GM12878 (cell line): ENCODE data around the gene UBB. TPM values are rescaled to one million over a fixed set of nuclear protein-coding genes. Genes with fewer than 3 reads are reported as not detected.

Source experiments
- ATAC-seq: fragments of 200-7000 bp; cut with Tn5 transposase; 3 replicates; pipeline ENCODE4 v1.9.1; 2020; ENCODE audit warnings: mild to moderate bottlenecking, moderate library complexity
- BruUV-seq: library from RNA; stranded (reverse); fragments of 400-500 nt; replicated peaks from 2 replicates; lab custom pipeline; 2021; lab: Mats Ljungman, UMichigan
- CTCF ChIA-PET: fragments of 300-600 bp; sonication (Branson Sonifier 250); formaldehyde crosslinking; extraction: SDS; loops from one replicate; lab custom pipeline; 2021; ENCODE audit warnings: inconsistent platforms; lab: Yijun Ruan, JAX
- POLR2A ChIA-PET: fragments of 350-600 bp; formaldehyde crosslinking; extraction: SDS; loops from one replicate; lab custom pipeline; 2021; ENCODE audit warnings: inconsistent platforms; lab: Charles Lee
- RAD21 ChIA-PET: fragments of 300-600 bp; sonication (Branson Sonifier 250); formaldehyde crosslinking; loops from one replicate; lab custom pipeline; 2023; ENCODE audit warnings: antibody characterized with exemption; ENCODE audit not compliant: unreplicated experiment; lab: Charles Lee
- SMC1A ChIA-PET: fragments of 300-600 bp; sonication (Branson Sonifier 250); formaldehyde crosslinking; loops from one replicate; lab custom pipeline; 2023; ENCODE audit not compliant: unreplicated experiment, uncharacterized antibody; lab: Charles Lee
- DNase-seq: peaks from one replicate; pipeline ENCODE4 v3.0.0-alpha.2; 2011; ENCODE audit warnings: low read depth, low spot score
- FAIRE-seq: peaks from 3 replicates; lab custom pipeline; 2011; peaks lifted over from hg19 to GRCh38; lab: Jason Lieb, UNC
- H2AFZ ChIP-seq: 2 replicates; pipeline ENCODE4 v1.6.0; 2011; ENCODE audit warnings: low read depth, low read length, control low read depth; ENCODE audit not compliant: control insufficient read depth
- H3K27ac ChIP-seq: 2 replicates; pipeline ENCODE4 v1.5.1; 2011; ENCODE audit warnings: control low read depth; ENCODE audit not compliant: control insufficient read depth, insufficient read depth
- H3K27me3 ChIP-seq, 2 experiments: replicated peaks in 1 of 2; 2 replicates each; pipeline versions ENCODE4 v1.6.0 to v1.6.1; 2011; ENCODE audit warnings: low read length in 1 of 2; ENCODE audit not compliant: control insufficient read depth in 2 of 2, insufficient read depth in 2 of 2
- H3K36me3 ChIP-seq, 2 experiments: 2 replicates each; pipeline ENCODE4 v1.5.1; 2011; ENCODE audit warnings: low read length in 1 of 2; ENCODE audit not compliant: control insufficient read depth in 2 of 2, insufficient read depth in 2 of 2
- H3K4me1 ChIP-seq: 2 replicates; pipeline ENCODE4 v1.6.1; 2011; ENCODE audit warnings: mild to moderate bottlenecking, low read length, moderate library complexity, mixed read lengths; ENCODE audit not compliant: control insufficient read depth, insufficient read depth
- H3K4me2 ChIP-seq: 2 replicates; pipeline ENCODE4 v1.6.0; 2011; ENCODE audit warnings: control low read depth; ENCODE audit not compliant: control insufficient read depth, insufficient read depth
- H3K4me3 ChIP-seq: fragments of 200-600 bp; sonication (generic); 2 replicates; pipeline ENCODE4 v1.5.1; 2016
- H3K79me2 ChIP-seq: 2 replicates; pipeline ENCODE4 v1.6.0; 2011; ENCODE audit warnings: low read length; ENCODE audit not compliant: control insufficient read depth, insufficient read depth
- H3K9ac ChIP-seq: 2 replicates; pipeline ENCODE4 v1.8.0; 2011; ENCODE audit warnings: low read length, control low read depth, mixed read lengths; ENCODE audit not compliant: control insufficient read depth, insufficient read depth
- H3K9me3 ChIP-seq: replicated peaks from 3 replicates; pipeline ENCODE4 v1.5.1; 2011; ENCODE audit warnings: mild to moderate bottlenecking, low read length; ENCODE audit not compliant: control insufficient read depth, insufficient read depth
- H4K20me1 ChIP-seq: 2 replicates; pipeline ENCODE4 v1.6.0; 2011; ENCODE audit not compliant: control insufficient read depth, insufficient read depth
- CBFB ChIP-seq: IDR thresholded peaks from 2 replicates; pipeline ENCODE4 v1.6.1; 2016; ENCODE audit warnings: antibody characterized with exemption, low read depth
- CHD1 ChIP-seq: IDR thresholded peaks from 2 replicates; pipeline ENCODE4 v1.6.1; 2012; ENCODE audit warnings: low read depth, low read length, improper control_type of control experiment
- HCFC1 ChIP-seq: fragments of 150-350 bp; IDR thresholded peaks from 2 replicates; pipeline ENCODE4 v1.6.1; 2014; ENCODE audit warnings: low read length
- JUNB ChIP-seq: IDR thresholded peaks from 2 replicates; pipeline ENCODE4 v1.6.1; 2016; ENCODE audit warnings: antibody characterized with exemption, mild to moderate bottlenecking
- KLF5 ChIP-seq: fragments of 450-650 bp; IDR thresholded peaks from 2 replicates; pipeline ENCODE4 v1.6.1; 2014; ENCODE audit warnings: mild to moderate bottlenecking; ENCODE audit not compliant: partially characterized antibody
- LARP7 ChIP-seq: fragments of 450-650 bp; IDR thresholded peaks from 2 replicates; pipeline ENCODE4 v1.6.1; 2017; ENCODE audit warnings: mild to moderate bottlenecking
- MXI1 ChIP-seq: fragments of 150-350 bp; IDR thresholded peaks from 2 replicates; pipeline ENCODE4 v1.6.1; 2011; ENCODE audit warnings: low read depth, mild to moderate bottlenecking, inconsistent platforms, low read length, improper control_type of control experiment
- SMAD1 ChIP-seq: fragments of 450-650 bp; IDR thresholded peaks from 2 replicates; pipeline ENCODE4 v1.6.1; 2018; ENCODE audit warnings: mild to moderate bottlenecking, low read depth; ENCODE audit not compliant: partially characterized antibody
- SMAD5 ChIP-seq: IDR thresholded peaks from 2 replicates; pipeline ENCODE4 v1.6.1; 2016; ENCODE audit warnings: antibody characterized with exemption, low read depth
- SREBF2 ChIP-seq: IDR thresholded peaks from 2 replicates; pipeline ENCODE4 v1.6.1; 2012; ENCODE audit warnings: mild to moderate bottlenecking, low read length
- WGBS: methylation state at CpG from one replicate; pipeline ENCODE4 v1.1.6; 2016; ENCODE audit warnings: low lambda C conversion rate; ENCODE audit not compliant: insufficient replicate concordance, insufficient coverage; ENCODE audit errors: missing lambda C conversion rate; 5-methylcytosine and 5-hydroxymethylcytosine counted together
- in situ Hi-C: fragments of 300-500 bp; cut with MboI; formaldehyde crosslinking; loops from 9 replicates; pipeline ENCODE4 v1.14.3; 2018; ENCODE audit warnings: mixed read lengths
- intact Hi-C: fragments of 100-400 bp; cut with micrococcal nuclease; formaldehyde crosslinking; loops from one replicate; pipeline ENCODE4 v1.14.2; 2022; ENCODE audit not compliant: unreplicated experiment
- polyA plus RNA-seq, 11 experiments: library from polyadenylated mRNA; depleted of rRNA in 4 of 11; unstranded in 6 of 11; stranded (reverse) in 5 of 11; fragments of >200 nt; fragmentation: Nextera tagmentation in 4 of 11; fragmentation: Illumina TruSeq in 1 of 11; extraction: Ambion mirVana in 4 of 11; extraction: Trizol in 1 of 11; gene quantifications; 1 replicate in 1 of 11; 2 replicates in 10 of 11; pipeline versions ENCODE4 v1.2.1 to v1.2.3, GENCODE V29; 2011 to 2016; ENCODE audit warnings: inconsistent platforms in 2 of 11, missing spikeins in 2 of 11, low read depth in 1 of 11
- total RNA-seq, 4 experiments: library from RNA; depleted of rRNA in 3 of 4; stranded (reverse); fragments of >200 nt in 3 of 4; fragmentation: Illumina TruSeq in 1 of 4; extraction: Trizol in 1 of 4; gene quantifications; 2 replicates each; pipeline versions ENCODE4 v1.2.1 to v1.2.3, GENCODE V29; 2013 to 2021
- TF ChIP-seq, protein P1 (sequence below): fragments of 450-650 bp; IDR thresholded peaks from 2 replicates; pipeline ENCODE4 v1.6.1; 2017; ENCODE audit warnings: low read depth, mild to moderate bottlenecking, moderate library complexity
- TF ChIP-seq, protein P2 (sequence below): IDR thresholded peaks from 2 replicates; pipeline ENCODE4 v1.6.1; 2012; ENCODE audit warnings: mild to moderate bottlenecking, low read depth, low read length
- TF ChIP-seq, protein P3 (sequence below): fragments of 450-650 bp; formaldehyde crosslinking; IDR thresholded peaks from 2 replicates; pipeline ENCODE4 v1.4.0; 2022; ENCODE audit warnings: mild to moderate bottlenecking, moderate library complexity
- TF ChIP-seq, protein P4 (sequence below): fragments of 450-650 bp; IDR thresholded peaks from 2 replicates; pipeline ENCODE4 v1.6.1; 2014; ENCODE audit warnings: mild to moderate bottlenecking

The UBB gene
- total and polyA plus RNA-seq, 10 of the 15 experiments (the other 5 are each of a cell fraction or from before 2014, with no cell fraction given), result 1,133 to 4,246 (median 2,099) TPM

DNA sequence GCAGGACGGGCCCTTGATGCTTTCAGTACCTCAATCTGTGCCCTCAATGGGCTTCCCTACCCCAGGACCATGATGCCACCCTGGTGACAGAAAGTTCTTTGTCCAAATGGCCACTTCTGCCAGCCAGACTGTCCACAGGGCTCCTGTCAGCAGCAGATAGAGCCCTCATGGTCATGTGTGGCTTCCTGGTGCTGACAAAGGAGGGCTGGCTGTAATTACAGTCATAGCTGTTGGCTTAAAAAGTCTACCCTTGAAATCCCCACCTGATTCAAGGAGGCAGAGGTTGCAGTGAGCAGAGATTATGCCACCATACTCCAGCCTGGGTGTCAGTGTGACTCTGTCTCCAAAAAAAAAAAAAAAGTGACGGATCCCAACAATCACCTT, 37.8 kb downstream of the UBB start:
- FAIRE-seq (no peak), DNase-seq (no peak), ATAC-seq (peak; percentile 2; the same call in 2 of the 3 replicates)
- no peak overlapping the region for H2AFZ ChIP-seq
- no peaks in the 10 kb centered on the region for H3K9me3 ChIP-seq
- BruUV-seq, result no TSS peak
- 25% methylated on average over 2 of the region's 2 CpGs for WGBS
- H3K79me2 ChIP-seq, result peaks cover 61% of the 10 kb centered on the region
- in situ Hi-C loops, result loop anchor here (5.0 to 10.0 kb wide), 2 partner anchors 36 to 566 kb away; partner anchors contain the start of gene UBB
- peak overlapping the region; percentile 95; the same call in 1 of the 2 replicates for H3K4me3 ChIP-seq
- ChIA-PET RAD21 (interaction anchor here (0.8 to 6.8 kb wide), 11 partner anchors 9 to 168 kb away, joined by 3 to 82 read pairs (median 3); partner anchors contain the start of gene UBB), CTCF (interaction anchor here (1.0 to 7.4 kb wide), 8 partner anchors 8 to 66 kb away, joined by 3 to 127 read pairs (median 10); partner anchors contain the start of gene CENPV), SMC1A (interaction anchor here (0.6 to 5.4 kb wide), 7 partner anchors 9 to 130 kb away, joined by 3 to 41 read pairs (median 3); no protein-coding TSS in a partner anchor), POLR2A (interaction anchor here (0.5 to 6.7 kb wide), 6 partner anchors 11 to 59 kb away, joined by 4 to 54 read pairs (median 8); partner anchors contain the start of gene UBB)
- H3K9ac ChIP-seq, result peak overlapping the region; percentile 73
- no peaks in the 10 kb centered on the region for H3K27me3 ChIP-seq
- H3K4me1 ChIP-seq, result peaks cover 46% of the 10 kb centered on the region
- peak overlapping the region; percentile 92 for H3K4me2 ChIP-seq
- intact Hi-C loops, result loop anchor here (2.0 to 10.0 kb wide), 2 partner anchors 20 to 204 kb away; partner anchors contain the start of genes NCOR1 and PIGL
- H4K20me1 ChIP-seq, result no peaks in the 10 kb centered on the region
- peak overlapping the region; percentile 91 for H3K27ac ChIP-seq
- H3K36me3 ChIP-seq, result peaks cover 15 to 22% of the 10 kb centered on the region in 2 experiments
- TF ChIP-seq, protein P1, sequence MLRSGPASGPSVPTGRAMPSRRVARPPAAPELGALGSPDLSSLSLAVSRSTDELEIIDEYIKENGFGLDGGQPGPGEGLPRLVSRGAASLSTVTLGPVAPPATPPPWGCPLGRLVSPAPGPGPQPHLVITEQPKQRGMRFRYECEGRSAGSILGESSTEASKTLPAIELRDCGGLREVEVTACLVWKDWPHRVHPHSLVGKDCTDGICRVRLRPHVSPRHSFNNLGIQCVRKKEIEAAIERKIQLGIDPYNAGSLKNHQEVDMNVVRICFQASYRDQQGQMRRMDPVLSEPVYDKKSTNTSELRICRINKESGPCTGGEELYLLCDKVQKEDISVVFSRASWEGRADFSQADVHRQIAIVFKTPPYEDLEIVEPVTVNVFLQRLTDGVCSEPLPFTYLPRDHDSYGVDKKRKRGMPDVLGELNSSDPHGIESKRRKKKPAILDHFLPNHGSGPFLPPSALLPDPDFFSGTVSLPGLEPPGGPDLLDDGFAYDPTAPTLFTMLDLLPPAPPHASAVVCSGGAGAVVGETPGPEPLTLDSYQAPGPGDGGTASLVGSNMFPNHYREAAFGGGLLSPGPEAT, result no peak
- TF ChIP-seq, protein P2, sequence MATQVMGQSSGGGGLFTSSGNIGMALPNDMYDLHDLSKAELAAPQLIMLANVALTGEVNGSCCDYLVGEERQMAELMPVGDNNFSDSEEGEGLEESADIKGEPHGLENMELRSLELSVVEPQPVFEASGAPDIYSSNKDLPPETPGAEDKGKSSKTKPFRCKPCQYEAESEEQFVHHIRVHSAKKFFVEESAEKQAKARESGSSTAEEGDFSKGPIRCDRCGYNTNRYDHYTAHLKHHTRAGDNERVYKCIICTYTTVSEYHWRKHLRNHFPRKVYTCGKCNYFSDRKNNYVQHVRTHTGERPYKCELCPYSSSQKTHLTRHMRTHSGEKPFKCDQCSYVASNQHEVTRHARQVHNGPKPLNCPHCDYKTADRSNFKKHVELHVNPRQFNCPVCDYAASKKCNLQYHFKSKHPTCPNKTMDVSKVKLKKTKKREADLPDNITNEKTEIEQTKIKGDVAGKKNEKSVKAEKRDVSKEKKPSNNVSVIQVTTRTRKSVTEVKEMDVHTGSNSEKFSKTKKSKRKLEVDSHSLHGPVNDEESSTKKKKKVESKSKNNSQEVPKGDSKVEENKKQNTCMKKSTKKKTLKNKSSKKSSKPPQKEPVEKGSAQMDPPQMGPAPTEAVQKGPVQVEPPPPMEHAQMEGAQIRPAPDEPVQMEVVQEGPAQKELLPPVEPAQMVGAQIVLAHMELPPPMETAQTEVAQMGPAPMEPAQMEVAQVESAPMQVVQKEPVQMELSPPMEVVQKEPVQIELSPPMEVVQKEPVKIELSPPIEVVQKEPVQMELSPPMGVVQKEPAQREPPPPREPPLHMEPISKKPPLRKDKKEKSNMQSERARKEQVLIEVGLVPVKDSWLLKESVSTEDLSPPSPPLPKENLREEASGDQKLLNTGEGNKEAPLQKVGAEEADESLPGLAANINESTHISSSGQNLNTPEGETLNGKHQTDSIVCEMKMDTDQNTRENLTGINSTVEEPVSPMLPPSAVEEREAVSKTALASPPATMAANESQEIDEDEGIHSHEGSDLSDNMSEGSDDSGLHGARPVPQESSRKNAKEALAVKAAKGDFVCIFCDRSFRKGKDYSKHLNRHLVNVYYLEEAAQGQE, result no peak
- no peak for TF ChIP-seq SMAD1
- TF ChIP-seq SMAD5, result no peak
- TF ChIP-seq LARP7, result no peak
- TF ChIP-seq CHD1, result no peak
- TF ChIP-seq MXI1, result no peak
- TF ChIP-seq, protein P3, sequence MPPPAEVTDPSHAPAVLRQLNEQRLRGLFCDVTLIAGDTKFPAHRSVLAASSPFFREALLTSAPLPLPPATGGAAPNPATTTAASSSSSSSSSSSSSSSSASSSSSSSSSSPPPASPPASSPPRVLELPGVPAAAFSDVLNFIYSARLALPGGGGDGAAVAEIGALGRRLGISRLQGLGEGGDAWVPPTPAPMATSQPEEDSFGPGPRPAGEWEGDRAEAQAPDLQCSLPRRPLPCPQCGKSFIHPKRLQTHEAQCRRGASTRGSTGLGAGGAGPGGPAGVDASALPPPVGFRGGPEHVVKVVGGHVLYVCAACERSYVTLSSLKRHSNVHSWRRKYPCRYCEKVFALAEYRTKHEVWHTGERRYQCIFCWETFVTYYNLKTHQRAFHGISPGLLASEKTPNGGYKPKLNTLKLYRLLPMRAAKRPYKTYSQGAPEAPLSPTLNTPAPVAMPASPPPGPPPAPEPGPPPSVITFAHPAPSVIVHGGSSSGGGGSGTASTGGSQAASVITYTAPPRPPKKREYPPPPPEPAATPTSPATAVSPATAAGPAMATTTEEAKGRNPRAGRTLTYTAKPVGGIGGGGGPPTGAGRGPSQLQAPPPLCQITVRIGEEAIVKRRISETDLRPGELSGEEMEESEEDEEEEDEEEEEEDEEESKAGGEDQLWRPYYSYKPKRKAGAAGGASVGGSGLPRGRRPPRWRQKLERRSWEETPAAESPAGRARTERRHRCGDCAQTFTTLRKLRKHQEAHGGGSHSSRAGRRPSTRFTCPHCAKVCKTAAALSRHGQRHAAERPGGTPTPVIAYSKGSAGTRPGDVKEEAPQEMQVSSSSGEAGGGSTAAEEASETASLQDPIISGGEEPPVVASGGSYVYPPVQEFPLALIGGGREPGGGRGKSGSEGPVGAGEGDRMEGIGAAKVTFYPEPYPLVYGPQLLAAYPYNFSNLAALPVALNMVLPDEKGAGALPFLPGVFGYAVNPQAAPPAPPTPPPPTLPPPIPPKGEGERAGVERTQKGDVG (CRISPR knock-in tag), result no peak
- TF ChIP-seq, protein P4, sequence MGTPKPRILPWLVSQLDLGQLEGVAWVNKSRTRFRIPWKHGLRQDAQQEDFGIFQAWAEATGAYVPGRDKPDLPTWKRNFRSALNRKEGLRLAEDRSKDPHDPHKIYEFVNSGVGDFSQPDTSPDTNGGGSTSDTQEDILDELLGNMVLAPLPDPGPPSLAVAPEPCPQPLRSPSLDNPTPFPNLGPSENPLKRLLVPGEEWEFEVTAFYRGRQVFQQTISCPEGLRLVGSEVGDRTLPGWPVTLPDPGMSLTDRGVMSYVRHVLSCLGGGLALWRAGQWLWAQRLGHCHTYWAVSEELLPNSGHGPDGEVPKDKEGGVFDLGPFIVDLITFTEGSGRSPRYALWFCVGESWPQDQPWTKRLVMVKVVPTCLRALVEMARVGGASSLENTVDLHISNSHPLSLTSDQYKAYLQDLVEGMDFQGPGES, result no peak
- TF ChIP-seq HCFC1, result no peak
- TF ChIP-seq KLF5, result no peak
- no peak for TF ChIP-seq CBFB
- no peak for TF ChIP-seq SREBF2
- TF ChIP-seq JUNB, result no peak
